Hepatocyte (in vitro differentiated cells): ENCODE measurements around the gene ZKSCAN3.

Experiments
- EZH2phosphoT487 ChIP-seq: fragments of 200-600 bp; sonication (generic); IDR thresholded peaks from one replicate; pipeline ENCODE4 v1.6.1; 2018; ENCODE audit warnings: antibody characterized with exemption, mild to moderate bottlenecking, low read depth, moderate library complexity; ENCODE audit not compliant: unreplicated experiment, severe bottlenecking
- TF ChIP-seq, protein P1 (sequence below): fragments of 200-600 bp; sonication (generic); IDR thresholded peaks from 2 replicates; pipeline ENCODE4 v1.5.1; 2016; ENCODE audit warnings: antibody characterized with exemption, mild to moderate bottlenecking; ENCODE audit not compliant: poor library complexity

GRCh38 chr6:28333047-28333446 lies 16.7 kb upstream of the ZKSCAN3 start:
- TF ChIP-seq, protein P1, sequence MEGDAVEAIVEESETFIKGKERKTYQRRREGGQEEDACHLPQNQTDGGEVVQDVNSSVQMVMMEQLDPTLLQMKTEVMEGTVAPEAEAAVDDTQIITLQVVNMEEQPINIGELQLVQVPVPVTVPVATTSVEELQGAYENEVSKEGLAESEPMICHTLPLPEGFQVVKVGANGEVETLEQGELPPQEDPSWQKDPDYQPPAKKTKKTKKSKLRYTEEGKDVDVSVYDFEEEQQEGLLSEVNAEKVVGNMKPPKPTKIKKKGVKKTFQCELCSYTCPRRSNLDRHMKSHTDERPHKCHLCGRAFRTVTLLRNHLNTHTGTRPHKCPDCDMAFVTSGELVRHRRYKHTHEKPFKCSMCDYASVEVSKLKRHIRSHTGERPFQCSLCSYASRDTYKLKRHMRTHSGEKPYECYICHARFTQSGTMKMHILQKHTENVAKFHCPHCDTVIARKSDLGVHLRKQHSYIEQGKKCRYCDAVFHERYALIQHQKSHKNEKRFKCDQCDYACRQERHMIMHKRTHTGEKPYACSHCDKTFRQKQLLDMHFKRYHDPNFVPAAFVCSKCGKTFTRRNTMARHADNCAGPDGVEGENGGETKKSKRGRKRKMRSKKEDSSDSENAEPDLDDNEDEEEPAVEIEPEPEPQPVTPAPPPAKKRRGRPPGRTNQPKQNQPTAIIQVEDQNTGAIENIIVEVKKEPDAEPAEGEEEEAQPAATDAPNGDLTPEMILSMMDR: no peak
- no peak for TF ChIP-seq EZH2phosphoT487
